ENCODE results near the gene TBX21. TPM values are rescaled to one million over a fixed set of nuclear protein-coding genes. Genes with fewer than 3 reads are reported as not detected.

The TBX21 gene
- polyA plus RNA-seq, 1 donor from 2014 or later, result not detected

GRCh38 chr17:47726796-47727703 is 6.0 kb upstream of the TBX21 start:
- no peaks in the 10 kb centered on the region for H3K9me2 ChIP-seq (ENCODE audit: insufficient read depth, low read length)
- H3K4me2 ChIP-seq (ENCODE audit: low read length), result no peak overlapping the region
- H3K27ac ChIP-seq (ENCODE audit: low read length), result no peak overlapping the region
- no peak for TF ChIP-seq REST (IDR thresholded peaks at IDR 0.05; ENCODE audit: borderline replicate concordance)
- no peak for TF ChIP-seq CTCF (IDR thresholded peaks at IDR 0.05; ENCODE audit: poor library complexity, severe bottlenecking)
- TF ChIP-seq EZH2 (IDR thresholded peaks at IDR 0.05; ENCODE audit: borderline replicate concordance, insufficient read depth, low read length, poor library complexity, severe bottlenecking), result no peak
- TF ChIP-seq SMC3 (conservative IDR thresholded peaks at IDR 0.05; ENCODE audit: poor library complexity), result no peak
- TF ChIP-seq EP300 (conservative IDR thresholded peaks at IDR 0.05; ENCODE audit: poor library complexity, severe bottlenecking), result no peak
- no peak for TF ChIP-seq TAF1 (IDR thresholded peaks at IDR 0.05; ENCODE audit: low read depth)
- TF ChIP-seq RAD21 (conservative IDR thresholded peaks at IDR 0.05), result no peak
- TF ChIP-seq MXI1 (conservative IDR thresholded peaks at IDR 0.05; ENCODE audit: poor library complexity, severe bottlenecking), result no peak
- no peak for TF ChIP-seq POLR2AphosphoS5 (IDR thresholded peaks at IDR 0.05)
- no peak overlapping the region for H3K4me3 ChIP-seq (ENCODE audit: low read length)
- H4K20me1 ChIP-seq (ENCODE audit: insufficient read depth), result no peaks in the 10 kb centered on the region
- H3K79me2 ChIP-seq (replicated peaks; ENCODE audit: insufficient read depth, low read length), result no peaks in the 10 kb centered on the region
- no peaks in the 10 kb centered on the region for H3F3A ChIP-seq (ENCODE audit: insufficient read depth, low read length, poor library complexity, severe bottlenecking)
- H2AFZ ChIP-seq (ENCODE audit: low read depth, low read length), result no peak overlapping the region
- no peak overlapping the region for H3K9ac ChIP-seq (ENCODE audit: low read length)
- no peaks in the 10 kb centered on the region for H3K9me3 ChIP-seq (ENCODE audit: low read length)
- no peaks in the 10 kb centered on the region for H3K36me3 ChIP-seq (ENCODE audit: insufficient read depth, low read length)
- peaks cover 14% of the 10 kb centered on the region for H3K27me3 ChIP-seq (ENCODE audit: insufficient read depth, low read depth, low read length)

GRCh38 chr17:47727704-47728036 is 5.4 kb upstream of the TBX21 start:
- H3K79me2 ChIP-seq (replicated peaks; ENCODE audit: insufficient read depth, low read length), result no peaks in the 10 kb centered on the region
- no peaks in the 10 kb centered on the region for H3K36me3 ChIP-seq (ENCODE audit: insufficient read depth, low read length)
- no peaks in the 10 kb centered on the region for H3K9me2 ChIP-seq (ENCODE audit: insufficient read depth, low read length)
- H3K9me3 ChIP-seq (ENCODE audit: low read length), result no peaks in the 10 kb centered on the region
- H4K20me1 ChIP-seq (ENCODE audit: insufficient read depth), result no peaks in the 10 kb centered on the region
- H3K27ac ChIP-seq (ENCODE audit: low read length), result no peak overlapping the region
- no peak overlapping the region for H3K9ac ChIP-seq (ENCODE audit: low read length)
- H3K4me3 ChIP-seq (ENCODE audit: low read length), result no peak overlapping the region
- H2AFZ ChIP-seq (ENCODE audit: low read depth, low read length), result no peak overlapping the region
- no peaks in the 10 kb centered on the region for H3F3A ChIP-seq (ENCODE audit: insufficient read depth, low read length, poor library complexity, severe bottlenecking)
- no peak for TF ChIP-seq MXI1 (conservative IDR thresholded peaks at IDR 0.05; ENCODE audit: poor library complexity, severe bottlenecking)
- TF ChIP-seq EZH2 (IDR thresholded peaks at IDR 0.05; ENCODE audit: borderline replicate concordance, insufficient read depth, low read length, poor library complexity, severe bottlenecking), result no peak
- no peak for TF ChIP-seq CTCF (IDR thresholded peaks at IDR 0.05; ENCODE audit: poor library complexity, severe bottlenecking)
- no peak for TF ChIP-seq TAF1 (IDR thresholded peaks at IDR 0.05; ENCODE audit: low read depth)
- no peak for TF ChIP-seq RAD21 (conservative IDR thresholded peaks at IDR 0.05)
- no peak for TF ChIP-seq POLR2AphosphoS5 (IDR thresholded peaks at IDR 0.05)
- no peak for TF ChIP-seq REST (IDR thresholded peaks at IDR 0.05; ENCODE audit: borderline replicate concordance)
- TF ChIP-seq EP300 (conservative IDR thresholded peaks at IDR 0.05; ENCODE audit: poor library complexity, severe bottlenecking), result no peak
- H3K4me2 ChIP-seq (ENCODE audit: low read length), result no peak overlapping the region
- H3K27me3 ChIP-seq (ENCODE audit: insufficient read depth, low read depth, low read length), result peaks cover 20% of the 10 kb centered on the region
